ENCODE data around the gene MDH2.

MDH2 gene

DNA sequence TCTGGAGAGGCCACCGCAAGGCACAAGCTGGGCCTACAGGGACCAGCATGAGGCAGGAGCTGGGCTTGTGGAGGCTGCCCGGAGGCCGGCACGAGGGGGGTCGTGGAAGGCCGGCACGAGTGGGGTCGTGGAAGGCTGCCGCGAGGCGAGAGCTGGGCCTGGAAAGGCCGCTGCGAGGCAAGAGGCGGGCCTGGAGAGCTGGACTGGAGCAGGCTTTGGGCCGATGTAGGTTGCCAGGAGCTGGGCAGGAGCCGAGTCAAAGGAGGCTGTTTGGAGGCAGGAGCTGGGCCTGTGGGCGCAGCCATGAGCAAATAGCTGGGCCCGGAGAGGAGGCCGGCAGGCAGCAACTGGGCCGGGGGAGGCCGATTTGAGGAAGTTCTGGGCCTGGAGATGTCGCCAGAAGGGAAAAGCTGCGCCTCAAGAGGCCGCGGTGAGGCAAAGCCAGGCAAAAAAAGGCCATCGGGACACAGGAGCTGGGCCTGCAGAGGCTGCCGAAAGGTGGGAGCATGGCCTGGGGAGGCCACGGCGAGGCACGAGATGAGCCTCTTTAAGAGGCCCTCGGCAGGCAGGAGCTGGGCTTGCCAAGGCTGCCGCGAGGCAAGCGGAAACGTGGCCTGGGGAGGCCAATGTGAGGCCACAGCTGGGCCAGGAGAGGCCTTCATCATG, 26.5 kb downstream of the MDH2 start:
- TF ChIP-seq TEAD4 (IDR thresholded peaks at IDR 0.05), result no peak
- TF ChIP-seq TCF12 (IDR thresholded peaks at IDR 0.05; ENCODE audit: low read depth), result no peak
- TF ChIP-seq CREB1 (IDR thresholded peaks at IDR 0.05; ENCODE audit: low read depth), result no peak
- TF ChIP-seq RAD21 (IDR thresholded peaks at IDR 0.05; ENCODE audit: low read depth), result no peak
- no peak for TF ChIP-seq YY1 (IDR thresholded peaks at IDR 0.05; ENCODE audit: low read depth)

DNA sequence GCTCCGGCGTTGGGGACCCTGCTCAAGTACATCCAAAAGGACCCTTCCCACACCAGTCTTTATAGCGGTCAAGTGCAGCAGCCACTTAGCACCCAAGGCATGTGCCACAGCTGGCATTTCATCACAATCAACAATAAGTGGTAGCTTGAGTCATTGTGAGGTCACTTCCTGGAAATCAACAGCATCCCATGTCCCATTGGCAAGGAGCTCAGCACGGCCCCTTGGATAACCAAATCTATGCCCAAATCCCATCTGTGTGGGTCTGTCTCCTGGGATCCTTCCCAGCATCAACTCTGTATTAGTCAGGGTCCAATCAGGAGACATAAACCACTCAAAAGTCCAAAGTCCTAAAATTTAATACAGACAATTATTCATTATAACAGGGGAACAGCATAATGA, 27.1 kb downstream of the MDH2 start:
- TF ChIP-seq TAF1 (IDR thresholded peaks at IDR 0.05; ENCODE audit: low read depth) (no peak), ZBTB7A (IDR thresholded peaks at IDR 0.05; ENCODE audit: low read depth) (no peak), TEAD4 (IDR thresholded peaks at IDR 0.05) (no peak), CEBPB (IDR thresholded peaks at IDR 0.05) (no peak), FOXM1 (IDR thresholded peaks at IDR 0.05; ENCODE audit: borderline replicate concordance, low read depth) (no peak), YY1 (IDR thresholded peaks at IDR 0.05; ENCODE audit: low read depth) (no peak), RAD21 (IDR thresholded peaks at IDR 0.05; ENCODE audit: low read depth) (no peak), EGR1 (IDR thresholded peaks at IDR 0.05) (no peak), TCF12 (IDR thresholded peaks at IDR 0.05; ENCODE audit: low read depth) (no peak)
- TF ChIP-seq, protein P1, sequence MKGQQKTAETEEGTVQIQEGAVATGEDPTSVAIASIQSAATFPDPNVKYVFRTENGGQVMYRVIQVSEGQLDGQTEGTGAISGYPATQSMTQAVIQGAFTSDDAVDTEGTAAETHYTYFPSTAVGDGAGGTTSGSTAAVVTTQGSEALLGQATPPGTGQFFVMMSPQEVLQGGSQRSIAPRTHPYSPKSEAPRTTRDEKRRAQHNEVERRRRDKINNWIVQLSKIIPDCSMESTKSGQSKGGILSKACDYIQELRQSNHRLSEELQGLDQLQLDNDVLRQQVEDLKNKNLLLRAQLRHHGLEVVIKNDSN (IDR thresholded peaks at IDR 0.05), result no peak

DNA sequence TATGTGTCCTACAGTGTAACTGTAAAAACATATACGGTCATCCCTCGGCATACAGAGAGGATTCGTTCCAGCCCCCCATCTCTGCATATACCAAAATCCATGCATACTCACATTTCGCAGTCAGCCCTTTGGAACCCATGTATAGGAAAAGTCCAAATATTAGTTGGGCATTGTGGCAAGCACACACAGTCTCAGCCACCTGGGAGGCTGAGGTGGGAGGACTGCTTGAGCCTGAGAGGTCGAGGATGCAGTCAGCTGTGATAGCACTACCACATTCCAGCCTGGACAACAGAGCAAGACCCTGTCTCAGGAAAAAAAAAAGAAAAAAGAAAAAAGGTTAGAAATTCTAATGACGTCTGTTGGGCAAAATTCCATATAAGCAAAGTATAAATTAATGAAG, 29.1 kb downstream of the MDH2 start:
- TF ChIP-seq CREB1 (IDR thresholded peaks at IDR 0.05; ENCODE audit: low read depth), result no peak
- no peak for TF ChIP-seq CEBPB (IDR thresholded peaks at IDR 0.05)
- TF ChIP-seq EP300 (IDR thresholded peaks at IDR 0.05; ENCODE audit: borderline replicate concordance), result no peak
- TF ChIP-seq TEAD4 (IDR thresholded peaks at IDR 0.05), result no peak
- no peak for TF ChIP-seq NFIC (IDR thresholded peaks at IDR 0.05)
- TF ChIP-seq RAD21 (IDR thresholded peaks at IDR 0.05; ENCODE audit: low read depth), result no peak
- TF ChIP-seq, protein P2, sequence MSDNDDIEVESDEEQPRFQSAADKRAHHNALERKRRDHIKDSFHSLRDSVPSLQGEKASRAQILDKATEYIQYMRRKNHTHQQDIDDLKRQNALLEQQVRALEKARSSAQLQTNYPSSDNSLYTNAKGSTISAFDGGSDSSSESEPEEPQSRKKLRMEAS (IDR thresholded peaks at IDR 0.05), result no peak
- TF ChIP-seq, protein P1 (IDR thresholded peaks at IDR 0.05), result no peak
- TF ChIP-seq TCF12 (IDR thresholded peaks at IDR 0.05; ENCODE audit: low read depth), result no peak

DNA sequence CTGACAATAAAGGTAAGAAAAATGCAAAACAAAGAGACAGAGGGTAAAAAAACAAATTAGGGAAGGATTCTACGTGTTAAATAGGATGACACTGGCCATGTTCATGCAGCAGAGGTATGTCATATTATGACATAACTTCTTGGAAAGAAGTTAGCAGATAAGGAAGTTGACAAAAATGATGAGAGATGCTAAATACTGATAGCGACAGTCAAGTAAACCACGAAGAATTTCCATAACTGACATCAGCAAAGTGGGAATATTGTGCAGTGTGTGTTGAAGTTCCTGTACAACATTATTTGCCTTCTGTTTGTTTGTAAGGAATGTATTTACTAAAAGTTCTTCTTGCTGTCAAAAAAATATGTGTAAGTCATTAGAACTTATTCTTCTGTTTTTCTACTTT, 29.5 kb downstream of the MDH2 start:
- TF ChIP-seq, protein P2 (IDR thresholded peaks at IDR 0.05), result no peak
- TF ChIP-seq TAF1 (IDR thresholded peaks at IDR 0.05; ENCODE audit: low read depth) (no peak), ZBTB7A (IDR thresholded peaks at IDR 0.05; ENCODE audit: low read depth) (no peak), TEAD4 (IDR thresholded peaks at IDR 0.05) (no peak), TCF12 (IDR thresholded peaks at IDR 0.05; ENCODE audit: low read depth) (no peak), NFIC (IDR thresholded peaks at IDR 0.05) (no peak), EGR1 (IDR thresholded peaks at IDR 0.05) (no peak), RAD21 (IDR thresholded peaks at IDR 0.05; ENCODE audit: low read depth) (no peak), YY1 (IDR thresholded peaks at IDR 0.05; ENCODE audit: low read depth) (no peak)
- TF ChIP-seq, protein P3, sequence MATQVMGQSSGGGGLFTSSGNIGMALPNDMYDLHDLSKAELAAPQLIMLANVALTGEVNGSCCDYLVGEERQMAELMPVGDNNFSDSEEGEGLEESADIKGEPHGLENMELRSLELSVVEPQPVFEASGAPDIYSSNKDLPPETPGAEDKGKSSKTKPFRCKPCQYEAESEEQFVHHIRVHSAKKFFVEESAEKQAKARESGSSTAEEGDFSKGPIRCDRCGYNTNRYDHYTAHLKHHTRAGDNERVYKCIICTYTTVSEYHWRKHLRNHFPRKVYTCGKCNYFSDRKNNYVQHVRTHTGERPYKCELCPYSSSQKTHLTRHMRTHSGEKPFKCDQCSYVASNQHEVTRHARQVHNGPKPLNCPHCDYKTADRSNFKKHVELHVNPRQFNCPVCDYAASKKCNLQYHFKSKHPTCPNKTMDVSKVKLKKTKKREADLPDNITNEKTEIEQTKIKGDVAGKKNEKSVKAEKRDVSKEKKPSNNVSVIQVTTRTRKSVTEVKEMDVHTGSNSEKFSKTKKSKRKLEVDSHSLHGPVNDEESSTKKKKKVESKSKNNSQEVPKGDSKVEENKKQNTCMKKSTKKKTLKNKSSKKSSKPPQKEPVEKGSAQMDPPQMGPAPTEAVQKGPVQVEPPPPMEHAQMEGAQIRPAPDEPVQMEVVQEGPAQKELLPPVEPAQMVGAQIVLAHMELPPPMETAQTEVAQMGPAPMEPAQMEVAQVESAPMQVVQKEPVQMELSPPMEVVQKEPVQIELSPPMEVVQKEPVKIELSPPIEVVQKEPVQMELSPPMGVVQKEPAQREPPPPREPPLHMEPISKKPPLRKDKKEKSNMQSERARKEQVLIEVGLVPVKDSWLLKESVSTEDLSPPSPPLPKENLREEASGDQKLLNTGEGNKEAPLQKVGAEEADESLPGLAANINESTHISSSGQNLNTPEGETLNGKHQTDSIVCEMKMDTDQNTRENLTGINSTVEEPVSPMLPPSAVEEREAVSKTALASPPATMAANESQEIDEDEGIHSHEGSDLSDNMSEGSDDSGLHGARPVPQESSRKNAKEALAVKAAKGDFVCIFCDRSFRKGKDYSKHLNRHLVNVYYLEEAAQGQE (IDR thresholded peaks at IDR 0.05; ENCODE audit: low read depth), result no peak
- TF ChIP-seq, protein P1 (IDR thresholded peaks at IDR 0.05), result no peak

DNA sequence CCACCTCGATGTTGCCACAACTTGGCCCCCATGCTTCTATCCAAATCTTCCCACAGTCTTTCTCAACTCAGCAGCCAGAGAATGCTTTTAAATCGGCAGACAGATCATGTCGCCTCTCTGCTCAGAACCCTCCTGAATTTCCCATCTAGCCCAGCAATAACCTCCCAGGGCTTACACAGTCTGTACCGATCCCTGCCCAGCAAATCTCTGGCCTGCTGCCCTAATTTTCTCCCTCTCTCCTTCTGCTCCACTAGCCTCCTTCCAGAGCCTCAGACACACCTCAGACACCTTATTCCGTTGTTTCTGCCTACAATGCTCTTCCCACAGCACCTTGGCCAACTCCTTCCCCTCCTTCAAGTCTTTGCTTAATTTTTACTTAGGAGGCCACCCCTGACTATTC, 32.3 kb downstream of the MDH2 start:
- TF ChIP-seq TAF1 (IDR thresholded peaks at IDR 0.05; ENCODE audit: low read depth) (no peak), NFIC (IDR thresholded peaks at IDR 0.05) (no peak), FOXM1 (IDR thresholded peaks at IDR 0.05; ENCODE audit: borderline replicate concordance, low read depth) (no peak), TCF12 (IDR thresholded peaks at IDR 0.05; ENCODE audit: low read depth) (no peak), TEAD4 (IDR thresholded peaks at IDR 0.05) (no peak), CREB1 (IDR thresholded peaks at IDR 0.05; ENCODE audit: low read depth) (no peak), YY1 (IDR thresholded peaks at IDR 0.05; ENCODE audit: low read depth) (no peak), ZBTB7A (IDR thresholded peaks at IDR 0.05; ENCODE audit: low read depth) (no peak), EP300 (IDR thresholded peaks at IDR 0.05; ENCODE audit: borderline replicate concordance) (no peak)
- TF ChIP-seq, protein P2 (IDR thresholded peaks at IDR 0.05), result no peak
- TF ChIP-seq, protein P3 (IDR thresholded peaks at IDR 0.05; ENCODE audit: low read depth), result no peak
